GM19438 (cell line): Measurements from ENCODE around the gene IPO11.

Source experiments
- ATAC-seq: cut with Tn5 transposase; IDR thresholded peaks from one replicate; pipeline ENCODE4 v1.9.1; 2021; ENCODE audit warnings: low read depth; ENCODE audit not compliant: unreplicated experiment

The IPO11 gene

DNA sequence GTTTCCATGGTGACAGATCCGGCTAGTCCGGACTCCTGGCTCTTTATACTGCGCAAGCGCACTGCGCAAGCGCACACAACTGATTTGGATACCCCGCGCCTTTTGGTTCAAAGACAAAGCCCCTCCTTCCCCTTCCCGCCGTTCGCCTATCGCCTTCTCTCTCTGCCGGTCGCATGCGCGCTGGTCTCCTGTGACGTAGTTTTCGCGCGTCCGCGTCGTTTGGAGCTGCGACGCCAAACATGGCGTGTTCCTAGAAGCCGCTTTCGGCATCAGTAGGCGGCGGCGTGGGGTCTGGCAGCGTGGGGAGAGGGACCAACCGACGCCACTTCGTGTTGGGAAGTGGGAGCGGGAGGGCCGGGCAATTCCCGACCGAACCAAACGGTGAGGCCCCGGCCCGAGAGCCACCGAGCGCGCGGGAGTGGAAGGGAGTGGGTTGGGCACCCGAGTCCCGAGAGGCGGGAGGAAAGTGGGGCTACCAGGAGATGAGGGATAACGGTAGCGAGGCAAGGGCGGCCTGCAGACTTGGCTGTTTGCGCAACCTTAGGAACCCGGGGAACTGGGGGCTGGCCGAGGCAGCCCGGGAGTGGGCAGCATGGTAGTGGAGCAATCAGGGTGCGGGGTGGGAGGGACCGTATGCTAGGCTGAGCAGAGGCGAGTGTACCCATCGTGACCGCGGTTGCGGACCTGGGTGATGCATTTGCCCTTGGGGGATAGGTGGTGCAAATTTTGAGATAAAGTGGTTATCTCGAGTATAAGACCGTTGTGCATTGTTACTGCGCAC lies at the start of gene IPO11:
IPO11 (plus strand) TSS at position 215 of the 781 bp plus-strand sequence. CDS start 24,517 bp downstream, outside the sequence.
- ATAC-seq: peak; percentile 96

DNA sequence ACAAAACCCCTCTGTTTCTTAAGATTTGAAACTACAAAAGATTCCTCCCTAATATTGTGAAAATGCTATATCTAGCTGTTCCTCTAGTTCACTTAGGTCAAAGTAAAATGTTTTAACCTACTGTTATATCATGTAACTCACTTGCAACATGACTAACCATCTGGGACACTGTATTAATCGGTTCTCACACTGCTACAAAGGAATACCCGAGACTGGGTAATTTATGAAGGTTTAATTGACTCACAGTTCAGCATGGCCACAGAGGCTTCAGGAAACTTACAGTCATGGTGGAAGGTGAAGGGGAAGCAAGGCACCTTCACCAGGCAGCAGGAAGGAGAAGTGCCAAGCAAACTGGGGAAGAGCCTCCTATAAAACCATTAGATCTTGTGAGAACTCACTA lies 43.5 kb upstream of the IPO11 start:
- no peak for ATAC-seq

DNA sequence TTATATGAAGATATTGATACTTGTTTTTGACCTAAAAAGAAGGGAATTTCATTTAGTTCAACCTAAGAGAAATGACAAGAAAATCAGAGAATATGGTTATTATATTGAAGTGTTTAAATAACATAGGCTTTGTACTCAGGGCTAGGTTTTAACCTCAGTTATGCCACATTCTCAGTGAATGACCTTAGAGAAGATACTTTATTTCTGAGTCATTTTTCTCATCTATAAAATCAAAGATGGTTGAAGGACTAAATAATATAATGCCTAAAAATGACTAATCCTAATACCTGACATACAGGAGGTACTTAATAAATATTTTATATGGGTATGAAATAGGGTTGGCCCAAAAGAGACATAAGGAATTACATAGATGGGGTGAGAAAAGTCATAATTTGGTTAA lies 41.2 kb upstream of the IPO11 start:
- no peak for ATAC-seq

DNA sequence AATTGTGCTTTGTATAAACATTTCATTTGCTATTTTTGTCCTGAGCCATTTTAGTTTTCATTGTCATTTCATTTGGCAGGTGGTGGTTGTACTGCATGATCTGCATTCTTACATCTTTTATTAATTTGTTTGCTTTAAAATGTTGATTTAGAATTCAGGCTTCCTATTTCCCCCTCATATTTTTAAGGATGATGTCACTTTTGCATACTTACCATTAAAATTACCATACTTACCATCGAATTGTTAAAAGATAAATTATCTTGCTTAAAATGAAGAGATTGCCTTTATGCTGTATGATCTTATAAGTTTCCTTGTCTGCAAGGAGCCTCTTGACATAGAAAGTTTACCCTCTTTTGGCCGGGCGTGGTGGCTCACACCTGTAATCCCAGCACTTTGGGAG lies 40.0 kb upstream of the IPO11 start:
- no peak for ATAC-seq

DNA sequence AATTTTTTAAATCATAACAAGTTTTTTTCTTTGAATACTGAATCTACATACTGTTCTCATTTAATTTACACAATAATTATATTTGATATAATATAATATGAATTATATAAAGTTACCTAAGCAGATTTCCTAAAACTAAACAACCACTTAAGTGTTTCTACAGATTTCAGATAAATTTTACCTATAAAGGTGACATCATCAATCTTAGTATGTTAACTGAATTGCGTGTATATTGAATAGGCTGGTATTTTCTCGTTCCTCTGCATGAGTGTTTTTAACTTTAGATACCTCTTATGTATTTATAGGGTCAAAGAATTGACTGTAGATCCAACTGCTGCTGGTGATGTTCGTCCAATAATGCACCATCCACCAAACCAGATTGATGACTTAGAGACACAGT lies 39.2 kb upstream of the IPO11 start:
- ATAC-seq: no peak

DNA sequence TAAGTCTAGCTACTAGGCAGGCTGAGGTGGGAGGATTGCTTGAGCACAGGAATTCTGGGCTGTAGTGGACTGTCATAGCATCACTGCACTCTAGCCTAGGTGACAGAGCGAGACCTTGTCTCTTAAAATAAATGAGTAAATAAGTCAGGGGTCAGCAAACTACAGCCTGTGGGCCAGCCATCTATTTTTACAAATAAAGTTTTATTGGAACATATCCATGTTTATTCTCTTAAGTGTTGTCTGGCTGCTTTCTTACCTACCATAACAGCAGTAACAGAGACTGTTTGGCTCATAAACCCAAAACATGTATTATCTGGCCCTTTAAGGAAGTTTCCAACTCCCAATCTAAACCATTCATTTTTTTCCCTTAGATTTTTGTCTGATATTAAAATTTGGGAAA lies 38.5 kb upstream of the IPO11 start:
- no peak for ATAC-seq

DNA sequence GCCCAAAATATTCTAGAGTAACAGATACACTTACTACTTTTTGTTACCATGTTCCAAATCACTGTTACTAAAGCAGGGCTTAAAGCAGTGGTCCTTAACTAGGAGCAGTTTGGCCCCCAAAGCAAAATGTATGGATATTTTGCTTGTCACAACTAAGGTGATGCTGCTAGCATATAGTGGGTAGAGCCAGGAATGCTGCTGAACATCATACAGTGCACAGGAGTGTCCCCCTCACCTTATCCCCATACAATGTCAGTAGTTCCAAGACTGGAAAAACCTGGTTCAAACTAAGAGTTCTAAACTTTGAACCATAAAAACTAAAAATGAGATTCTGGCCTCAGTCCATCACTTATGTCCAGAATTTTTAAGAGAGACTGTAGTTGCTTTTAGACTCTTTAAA lies 36.9 kb upstream of the IPO11 start:
- ATAC-seq: no peak

DNA sequence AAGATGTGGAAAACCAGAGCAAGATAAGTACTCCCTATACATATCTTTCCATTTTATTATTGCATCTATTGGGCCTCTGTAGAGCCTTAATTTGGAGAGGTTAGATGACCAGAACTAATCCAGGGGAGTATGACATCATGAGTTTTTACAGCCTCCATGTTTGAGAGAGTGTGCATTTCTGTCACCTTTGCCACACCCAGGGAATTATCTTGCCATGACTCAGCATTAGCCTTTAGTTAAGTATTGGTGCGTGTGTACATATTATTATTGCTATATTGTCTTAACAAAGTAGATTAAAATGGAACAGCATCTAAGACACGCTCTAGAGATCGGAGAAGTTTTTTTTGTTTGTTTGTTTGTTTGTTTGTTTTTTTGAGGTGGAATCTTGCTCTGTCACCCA lies 36.5 kb upstream of the IPO11 start:
- no peak for ATAC-seq

DNA sequence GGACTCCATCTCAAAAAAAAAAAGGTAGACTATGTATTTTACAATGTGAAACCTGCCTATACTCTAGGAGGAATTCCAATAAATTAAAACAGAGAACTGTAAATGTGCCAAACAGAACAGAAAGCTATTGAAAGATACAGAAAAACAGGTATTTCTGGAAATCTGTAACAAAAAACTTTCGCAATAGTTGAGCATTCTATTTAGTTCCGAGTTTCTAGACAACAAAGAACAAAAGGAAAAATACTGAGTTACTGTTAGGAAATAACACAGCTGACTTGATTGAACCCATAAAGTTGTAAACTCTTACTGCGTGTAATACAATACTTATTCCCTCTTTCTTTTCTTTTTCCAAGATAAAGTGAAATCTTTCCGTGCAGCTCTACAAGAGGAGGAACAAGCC lies 27.4 kb upstream of the IPO11 start:
- no peak for ATAC-seq

DNA sequence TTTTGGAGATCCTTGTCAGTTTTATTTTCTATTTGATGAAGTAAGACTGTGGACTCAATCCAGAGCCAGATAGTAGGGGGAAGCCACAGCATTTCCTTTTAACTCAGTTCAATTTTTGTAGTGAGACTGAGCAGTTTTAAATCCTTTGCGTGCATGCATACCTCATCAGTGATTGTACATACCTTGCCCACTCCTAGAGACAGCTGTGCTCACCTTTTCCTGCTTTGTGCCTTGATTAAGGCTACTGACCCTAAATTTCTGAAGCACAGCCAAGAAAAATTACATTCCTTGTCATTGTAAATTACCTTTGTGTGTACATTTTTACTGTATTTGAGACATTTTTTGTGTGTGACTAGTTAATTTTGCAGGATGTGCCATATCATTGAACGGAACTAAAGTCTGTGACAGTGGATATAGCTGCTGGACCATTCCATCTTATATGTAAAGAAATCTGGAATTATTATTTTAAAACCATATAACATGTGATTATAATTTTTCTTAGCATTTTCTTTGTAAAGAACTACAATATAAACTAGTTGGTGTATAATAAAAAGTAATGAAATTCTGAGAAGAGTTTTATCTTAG lies 26.7 kb upstream of the IPO11 start:
- ATAC-seq: no peak

DNA sequence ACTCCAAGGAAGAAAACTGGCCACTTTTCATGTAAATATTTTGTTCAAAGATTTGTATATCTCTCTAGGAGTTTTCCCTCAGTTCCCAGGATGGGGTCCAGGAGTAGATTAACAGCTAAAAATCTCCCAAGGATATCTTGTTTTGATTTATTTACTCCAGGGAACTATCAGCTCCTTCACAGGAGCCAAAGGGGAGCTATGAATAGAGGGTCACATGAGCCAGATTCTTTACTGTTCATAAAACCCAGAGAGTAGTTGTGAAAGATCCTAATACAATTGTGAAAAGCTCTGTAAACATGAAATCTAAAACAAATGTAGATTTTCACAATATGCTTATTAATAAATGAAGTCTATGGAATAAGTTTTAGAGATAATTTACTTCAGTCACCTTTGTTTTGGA lies 25.7 kb upstream of the IPO11 start:
- ATAC-seq: no peak

DNA sequence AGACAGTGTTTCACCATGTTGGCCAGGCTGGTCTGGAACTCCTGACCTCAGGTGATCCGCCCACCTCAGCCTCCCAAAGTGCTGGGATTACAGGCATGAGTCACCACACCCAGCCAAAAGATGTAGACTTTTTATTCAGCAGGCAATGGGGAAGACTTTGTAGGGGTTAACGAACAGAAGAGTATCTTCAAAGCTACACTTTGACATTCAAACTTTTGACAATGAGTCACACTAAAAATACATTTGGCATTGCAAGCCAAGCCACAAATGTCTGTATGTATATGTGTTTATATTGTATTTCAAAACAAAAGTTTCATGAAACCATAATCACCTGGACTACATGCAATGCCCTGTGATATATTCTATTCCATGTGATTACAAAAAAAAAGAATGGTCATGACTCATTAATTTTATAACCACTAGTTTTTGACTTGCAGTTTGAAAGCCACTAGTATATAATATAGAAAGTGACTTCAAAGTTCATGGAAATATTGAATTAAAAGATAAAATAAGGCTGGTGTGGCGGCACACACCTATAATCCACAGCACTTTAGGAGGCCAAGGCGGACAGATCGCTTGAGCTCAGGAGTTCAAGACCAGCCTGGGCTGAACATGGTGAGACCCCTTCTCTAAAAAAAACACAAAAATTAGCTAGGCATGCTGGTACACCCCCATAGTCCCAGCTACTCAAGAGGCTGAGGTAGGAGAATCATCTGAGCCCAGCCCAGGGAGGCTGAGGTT lies 17.2 kb upstream of the IPO11 start:
- no peak for ATAC-seq

DNA sequence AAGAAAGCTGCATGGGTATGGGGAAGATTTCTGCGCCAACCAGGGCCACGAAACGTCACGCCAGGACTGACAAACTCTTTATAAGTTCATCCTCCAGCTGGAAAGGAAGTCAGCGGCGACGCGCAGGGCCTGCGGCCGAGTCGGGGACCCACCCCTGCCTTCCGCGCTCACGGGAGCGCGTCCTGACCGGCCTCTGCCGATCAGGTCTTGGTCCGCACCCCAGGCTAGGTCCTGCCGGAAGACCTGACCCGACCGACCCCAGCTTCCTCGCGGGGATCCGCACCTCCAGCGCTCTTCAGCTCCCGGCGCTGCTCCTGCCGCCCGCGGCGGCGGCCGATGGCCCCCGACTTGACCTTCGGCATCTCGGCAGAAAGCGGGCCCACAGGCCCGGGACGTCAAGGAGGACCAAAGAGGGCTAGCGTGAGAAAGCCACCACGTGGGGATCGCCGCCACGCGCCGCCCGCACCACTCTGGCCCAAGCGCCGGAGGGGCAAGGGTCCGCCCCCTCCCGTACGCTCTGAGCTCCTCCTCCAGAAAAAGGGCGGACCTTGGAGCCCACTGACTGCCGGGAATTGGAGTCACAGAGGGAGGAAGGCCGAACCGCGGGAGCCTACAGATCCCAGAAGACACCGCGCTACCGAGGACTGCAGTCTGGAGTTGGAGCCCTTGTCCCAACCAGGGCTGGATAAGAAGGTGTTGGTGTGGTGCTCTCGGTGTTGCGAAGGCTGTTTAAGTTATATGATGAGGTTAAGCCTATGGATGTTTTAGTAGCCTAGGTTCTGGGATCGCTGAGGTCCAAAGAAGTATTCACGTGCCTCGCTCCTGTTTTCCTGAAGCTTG lies 8.9 kb upstream of the IPO11 start, which contains the start of gene DIMT1:
DIMT1 (minus strand) TSS at position 495 of the 840 bp plus-strand sequence; CDS start at position 362, 133 bp downstream.
- ATAC-seq: peak; percentile 96

DNA sequence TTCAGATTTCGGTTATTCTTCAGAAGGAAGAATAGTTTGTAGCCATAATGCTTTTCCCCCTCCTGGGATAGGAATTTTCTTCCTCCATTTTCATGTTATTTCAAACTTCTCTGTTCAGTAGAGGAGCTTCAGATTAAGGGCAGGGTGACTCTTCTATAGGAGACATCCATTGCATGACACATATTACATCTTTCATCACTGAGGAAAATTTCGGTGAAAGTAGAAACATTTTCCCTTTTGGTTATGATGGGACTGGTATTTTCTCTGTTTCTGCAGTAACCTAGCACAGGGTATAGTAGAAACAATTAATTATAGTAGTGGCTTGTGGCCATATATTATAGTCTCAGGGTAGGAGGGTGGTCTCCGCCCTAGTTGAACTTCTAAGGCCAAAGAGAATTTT lies 1.1 kb downstream of the IPO11 start:
- ATAC-seq: no peak

DNA sequence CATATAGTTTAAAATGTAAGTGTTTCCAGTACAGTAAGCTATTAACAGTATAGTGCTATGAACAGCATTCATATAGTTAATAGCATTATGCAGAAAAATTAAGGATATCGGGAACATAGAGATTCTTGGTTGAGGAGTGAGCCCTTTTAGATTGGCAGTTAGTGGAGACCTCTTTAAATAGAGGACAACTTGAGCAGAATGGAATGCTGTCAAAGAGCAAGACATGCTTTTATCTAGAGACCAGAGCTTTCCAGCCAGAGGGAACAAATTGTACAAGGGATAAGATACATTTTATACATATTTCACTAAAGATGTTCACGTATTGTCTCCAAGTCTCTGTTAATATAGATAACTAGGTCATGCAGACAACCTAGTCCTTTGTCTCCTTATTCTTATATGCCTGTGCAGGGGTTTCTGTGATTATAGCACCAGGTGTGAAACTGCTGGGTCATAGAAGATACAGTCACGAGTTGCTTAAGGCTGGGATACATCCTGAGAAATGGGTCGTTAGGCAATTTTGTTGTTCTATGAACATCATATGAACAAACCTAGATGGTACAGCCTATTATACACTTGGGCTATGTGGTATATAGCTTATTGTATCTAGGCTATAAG lies 6.0 kb downstream of the IPO11 start:
- no peak for ATAC-seq

DNA sequence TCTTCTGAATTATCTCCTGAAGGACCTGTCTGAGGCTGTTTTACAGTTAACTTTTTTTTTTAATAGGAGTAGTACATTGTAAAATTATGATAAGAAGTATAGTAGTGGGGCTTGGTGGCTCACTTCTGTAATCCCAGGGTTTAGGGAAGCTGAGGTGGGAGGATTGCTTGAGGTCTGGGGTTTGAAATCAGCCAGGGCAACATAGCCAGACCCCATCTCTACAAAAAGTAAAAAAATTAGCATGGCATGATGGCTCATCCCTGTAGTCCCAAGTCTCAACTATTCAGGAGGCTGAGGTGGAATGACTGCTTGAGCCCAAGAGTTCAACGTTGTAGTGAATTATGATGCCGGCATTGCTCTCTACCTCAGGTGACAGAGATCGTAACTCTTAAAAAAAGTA lies 7.0 kb downstream of the IPO11 start:
- ATAC-seq: no peak

DNA sequence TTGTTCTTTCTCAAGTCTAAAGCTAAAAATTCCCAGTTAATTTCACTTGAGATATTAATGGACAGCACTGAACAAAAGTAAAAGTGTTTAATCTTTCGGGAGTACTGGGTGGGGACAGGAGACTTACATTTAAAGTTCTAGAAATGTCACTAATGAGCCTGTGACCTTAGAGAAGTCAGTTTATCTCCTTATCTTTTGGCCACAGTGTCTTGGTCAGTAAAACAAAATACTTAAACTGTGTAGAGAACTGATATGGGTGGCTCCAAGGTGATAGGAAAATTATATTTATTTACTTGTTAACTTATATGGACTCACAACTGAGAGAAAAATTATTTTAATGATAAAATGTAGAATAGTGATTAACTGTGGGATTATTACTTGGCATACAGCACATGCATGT lies 8.9 kb downstream of the IPO11 start:
- ATAC-seq: no peak

DNA sequence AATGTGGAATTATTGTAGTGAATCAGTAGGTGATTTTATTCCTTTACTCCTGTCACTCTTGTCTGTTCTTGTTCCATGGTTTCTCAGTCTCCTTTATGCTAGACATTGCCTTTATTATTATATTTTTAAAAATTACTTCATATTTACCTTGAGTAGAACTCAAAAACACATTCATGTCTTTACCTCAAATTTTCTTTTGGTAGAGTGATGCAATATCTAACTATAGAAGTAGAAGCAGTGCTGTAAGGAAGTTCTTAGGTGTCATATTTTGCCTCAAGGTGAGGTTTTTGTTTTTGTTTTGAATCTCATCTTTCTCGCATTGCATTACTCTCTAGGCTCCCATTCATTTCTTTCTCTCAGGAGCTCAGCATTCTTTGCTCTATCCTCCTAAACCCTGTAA lies 12.2 kb downstream of the IPO11 start:
- ATAC-seq: no peak

DNA sequence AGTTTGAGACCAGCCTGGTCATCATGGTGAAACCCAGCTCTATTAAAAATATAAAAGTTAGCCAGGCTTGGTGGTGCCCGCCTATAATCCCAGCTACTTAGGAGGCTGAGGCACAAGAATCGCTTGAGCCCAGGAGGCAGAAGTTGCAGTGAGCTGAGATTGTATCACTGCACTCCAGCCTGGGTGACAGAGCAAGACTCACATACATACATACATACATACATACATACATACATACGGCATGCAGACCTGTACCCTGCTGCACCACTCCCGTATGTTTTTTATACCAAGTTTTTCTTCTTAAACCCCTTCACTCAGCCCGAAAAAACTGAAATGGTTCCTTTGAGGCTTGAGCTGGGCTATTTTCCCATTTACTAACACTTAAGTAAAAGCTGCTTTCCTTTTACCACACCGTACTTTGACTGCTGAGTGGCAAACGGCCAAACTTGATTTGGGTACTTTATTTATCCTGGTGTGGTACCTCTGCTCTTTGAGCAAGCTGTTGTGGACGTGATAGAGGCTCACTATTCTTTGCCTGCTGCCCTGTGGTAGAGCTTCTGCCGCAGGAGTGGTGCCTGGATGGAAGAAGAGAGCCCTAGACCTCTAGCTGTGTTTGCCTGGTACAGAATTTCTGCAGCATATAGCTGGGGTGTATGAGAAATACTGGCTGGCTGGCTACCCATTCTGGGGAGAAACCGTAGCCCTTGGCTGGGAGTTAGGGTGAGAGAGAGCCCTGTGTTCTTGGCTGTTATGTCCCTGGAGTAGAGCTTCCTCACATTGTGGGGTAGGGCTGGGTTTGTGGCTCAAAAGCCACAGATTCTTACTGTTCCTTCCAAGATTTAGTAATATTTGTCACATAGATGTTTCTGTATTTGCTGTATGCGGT lies 19.4 kb downstream of the IPO11 start:
- no peak for ATAC-seq
